Ramos (cell line): ENCODE data around the gene TFRC.
"Not testable (repeated sequence)": the region's sequence is repeated elsewhere in the genome, so short reads cannot be mapped to it uniquely, and the experiment has no call there.

Source experiments
- in situ Hi-C: fragments of 300-500 bp; cut with MboI; formaldehyde crosslinking; loops from one replicate; pipeline ENCODE4 v1.14.3; 2022; ENCODE audit warnings: low sequenced_read_pairs; ENCODE audit not compliant: unreplicated experiment

TFRC gene

DNA sequence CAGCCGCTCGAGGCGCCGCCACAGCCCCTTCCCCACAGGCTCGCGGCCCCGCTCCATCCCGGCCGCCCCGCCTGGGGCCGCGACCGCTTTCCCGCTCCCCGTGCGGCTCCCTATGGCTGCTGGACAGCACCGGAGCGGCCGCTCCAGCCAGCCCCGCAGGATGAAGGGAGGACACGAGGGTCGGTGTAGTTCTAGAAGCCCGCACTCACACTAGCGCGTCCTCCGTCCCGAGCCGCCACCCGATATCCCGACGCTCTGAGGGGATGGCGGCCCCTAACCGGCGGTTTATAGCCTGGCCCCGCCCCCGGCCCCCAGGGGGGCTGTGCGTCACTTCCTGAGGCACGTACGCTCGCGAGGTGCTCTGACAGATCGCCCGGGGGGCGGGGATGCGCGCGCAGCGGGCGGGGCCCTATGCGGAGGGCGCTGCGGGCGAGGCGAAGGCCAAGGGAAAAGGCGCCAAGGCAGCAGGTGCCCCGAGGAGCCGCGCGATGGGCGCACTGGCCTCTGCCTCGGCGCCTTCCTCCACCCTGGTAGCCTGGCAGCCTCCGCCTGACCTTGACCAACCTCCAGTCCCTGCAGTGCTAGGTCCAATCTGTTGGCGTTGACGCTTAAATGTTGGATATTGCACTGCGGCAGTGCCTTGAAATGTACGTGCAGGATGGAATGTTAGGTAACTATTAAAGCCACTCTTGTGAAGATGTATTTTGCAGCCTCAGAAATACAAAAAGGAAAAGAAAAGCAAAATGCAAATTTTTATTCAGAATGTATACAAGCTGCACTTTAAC lies at the start of gene TFRC:
Gene TFRC, minus strand, starts transcription at position 257 of the 785 bp plus-strand sequence. CDS start 4,991 bp downstream, outside the sequence.
- in situ Hi-C loops: no loop called here

DNA sequence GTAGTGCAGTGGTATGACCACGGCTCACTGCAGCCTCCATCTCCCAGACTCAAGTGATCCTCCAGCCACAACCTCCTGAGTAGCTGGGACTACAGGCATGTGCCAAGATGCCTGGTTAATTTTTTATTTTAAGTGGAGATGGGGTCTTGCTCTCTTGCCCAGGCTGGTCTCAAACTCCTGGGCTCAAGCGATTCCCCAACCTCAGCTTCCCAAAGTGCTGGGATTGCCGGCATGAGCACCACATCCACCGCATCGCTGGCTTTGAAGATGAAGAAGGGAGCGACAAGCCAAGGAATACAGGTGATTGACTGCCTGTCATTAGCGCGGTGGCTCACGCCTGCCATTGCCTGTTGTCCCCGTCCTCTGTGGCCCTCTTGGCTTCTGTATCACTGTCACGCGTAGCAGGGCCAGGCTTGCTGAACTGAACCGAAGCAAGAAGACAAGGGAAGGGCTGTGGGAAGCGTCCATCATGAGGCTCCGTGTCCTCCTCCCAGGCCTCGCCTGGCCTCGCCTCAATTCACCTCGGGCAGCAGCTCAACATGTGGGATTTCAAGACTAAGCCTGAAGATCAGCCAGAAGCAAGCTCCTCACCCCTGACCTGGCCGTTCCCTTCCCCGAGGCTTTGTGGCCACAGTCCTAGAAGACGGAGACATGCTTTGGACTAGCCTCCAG lies 46.4 kb upstream of the TFRC start:
- in situ Hi-C loops: no loop called here

DNA sequence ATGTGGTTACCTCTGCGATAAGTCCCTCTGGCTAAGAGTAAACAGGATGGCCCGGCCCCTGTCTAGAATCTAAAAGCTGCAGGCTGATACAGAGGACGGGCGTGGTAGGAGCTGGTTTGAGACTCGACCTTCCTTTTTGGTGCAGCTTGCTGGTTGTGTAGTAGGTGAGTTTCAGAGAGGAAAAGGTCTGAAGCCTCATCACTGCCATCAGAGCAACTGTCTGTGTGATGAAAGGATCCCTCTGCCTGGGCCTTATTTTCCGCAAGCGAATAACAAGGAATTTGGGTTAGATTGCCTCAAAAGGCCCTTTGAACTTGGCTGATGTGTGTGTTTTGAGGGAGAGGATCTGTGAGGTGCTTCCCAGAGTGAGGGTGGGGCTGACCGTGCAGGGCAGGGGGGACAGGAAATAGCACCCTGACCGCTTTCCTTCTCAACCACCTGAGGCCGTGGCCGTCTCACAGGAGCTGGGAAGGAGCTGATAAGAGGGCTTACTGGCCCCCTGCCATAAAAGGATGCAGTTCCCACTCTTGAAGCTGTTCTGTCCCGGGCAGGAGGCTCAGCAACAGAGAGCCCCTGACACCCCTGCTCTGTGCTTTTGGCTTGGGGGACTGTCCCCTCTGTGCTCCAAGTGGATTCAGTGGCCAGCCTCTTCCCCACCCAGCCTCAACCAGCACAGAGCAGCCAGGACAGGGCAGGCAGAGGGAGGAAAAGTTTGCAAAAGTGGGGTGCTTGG lies 45.6 kb upstream of the TFRC start:
- in situ Hi-C loops: no loop called here

DNA sequence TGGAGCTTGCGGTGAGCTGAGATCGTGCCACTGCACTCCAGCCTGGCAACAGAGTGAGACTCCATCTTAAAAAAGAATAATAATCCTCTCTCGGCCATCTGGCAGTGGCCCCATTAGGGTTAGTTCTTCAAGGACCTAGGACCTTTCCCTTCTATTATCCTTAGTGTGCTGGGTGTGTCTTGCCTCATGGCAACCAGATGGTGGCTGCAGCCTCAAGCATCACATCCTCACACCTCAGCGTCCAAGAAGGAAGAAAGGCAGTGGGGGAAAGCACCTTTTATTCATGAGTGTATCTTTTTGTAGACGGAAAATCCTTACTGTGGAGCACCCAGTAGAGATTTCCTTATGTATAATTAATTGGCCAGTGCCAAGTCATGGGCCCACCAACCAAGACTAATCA lies 42.7 kb upstream of the TFRC start:
- in situ Hi-C loops: no loop called here

DNA sequence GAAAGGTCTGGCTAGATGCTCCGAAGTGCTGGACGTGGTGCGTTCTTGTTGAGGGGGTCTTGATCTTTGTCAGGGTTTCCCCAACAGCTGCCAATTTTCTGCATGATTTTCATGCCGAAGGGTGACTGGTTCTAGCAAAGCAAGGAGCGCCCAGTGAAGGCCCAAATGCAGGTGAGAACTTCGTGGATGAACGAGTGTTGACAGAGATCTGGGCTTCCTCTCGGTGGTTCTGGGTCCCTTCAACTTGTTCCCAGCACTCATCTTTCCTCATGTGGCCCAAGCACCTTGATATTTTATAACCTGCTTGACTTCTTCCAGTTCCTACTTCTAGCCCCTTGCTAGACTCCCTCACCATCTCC lies 40.8 kb upstream of the TFRC start:
- in situ Hi-C loops: no loop called here

DNA sequence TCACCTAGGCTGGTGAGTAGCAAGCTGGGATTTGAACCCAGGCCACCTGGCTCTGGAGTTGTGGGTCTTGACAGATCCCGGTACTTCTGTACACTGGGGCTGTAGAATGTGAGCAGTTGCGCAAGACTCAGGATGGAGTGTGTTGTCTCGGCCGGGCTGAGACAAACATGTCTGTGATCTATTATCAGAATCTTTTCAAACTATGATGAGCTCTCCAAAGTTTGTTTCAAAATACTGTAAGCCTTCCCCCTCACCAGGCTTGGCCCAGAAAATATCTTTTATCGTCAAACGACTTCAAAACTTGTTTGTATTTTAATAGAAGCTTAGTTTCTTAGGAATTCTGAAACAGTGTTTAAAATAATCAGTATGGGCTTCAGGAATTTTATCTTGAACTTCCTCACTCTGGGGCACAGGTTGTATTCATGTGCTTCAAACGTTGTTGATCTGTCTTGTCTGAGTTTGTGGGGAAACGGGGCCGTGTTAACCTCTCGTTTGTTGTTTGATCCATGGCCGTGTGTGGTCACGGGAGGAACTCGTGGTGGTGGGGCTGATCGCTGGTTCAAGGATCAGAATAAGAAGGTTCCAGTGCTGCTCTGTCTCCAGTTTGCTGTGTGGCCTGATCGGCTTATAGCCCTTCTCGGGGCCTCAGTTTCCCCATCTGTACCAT lies 40.3 kb upstream of the TFRC start:
- in situ Hi-C loops: no loop called here

DNA sequence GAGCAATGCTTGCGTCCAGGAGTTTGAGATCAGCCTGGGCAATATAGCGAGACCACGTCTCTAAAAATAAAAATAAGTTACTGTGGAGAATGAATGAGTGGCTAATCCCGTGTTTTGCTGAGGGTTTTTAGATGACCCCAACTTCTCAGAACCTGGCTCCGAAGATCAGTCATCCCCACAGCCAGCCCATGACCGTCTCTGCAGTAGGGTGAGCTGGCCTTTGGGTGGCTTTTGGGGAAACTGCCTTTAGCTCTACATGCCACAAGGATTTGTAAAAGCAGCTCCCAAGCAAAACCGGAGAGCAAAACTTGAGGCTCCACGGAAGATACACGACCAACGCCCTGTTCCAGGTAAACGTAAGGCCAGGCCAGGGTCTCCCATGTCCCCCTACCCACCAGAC lies 39.2 kb upstream of the TFRC start:
- in situ Hi-C loops: no loop called here

DNA sequence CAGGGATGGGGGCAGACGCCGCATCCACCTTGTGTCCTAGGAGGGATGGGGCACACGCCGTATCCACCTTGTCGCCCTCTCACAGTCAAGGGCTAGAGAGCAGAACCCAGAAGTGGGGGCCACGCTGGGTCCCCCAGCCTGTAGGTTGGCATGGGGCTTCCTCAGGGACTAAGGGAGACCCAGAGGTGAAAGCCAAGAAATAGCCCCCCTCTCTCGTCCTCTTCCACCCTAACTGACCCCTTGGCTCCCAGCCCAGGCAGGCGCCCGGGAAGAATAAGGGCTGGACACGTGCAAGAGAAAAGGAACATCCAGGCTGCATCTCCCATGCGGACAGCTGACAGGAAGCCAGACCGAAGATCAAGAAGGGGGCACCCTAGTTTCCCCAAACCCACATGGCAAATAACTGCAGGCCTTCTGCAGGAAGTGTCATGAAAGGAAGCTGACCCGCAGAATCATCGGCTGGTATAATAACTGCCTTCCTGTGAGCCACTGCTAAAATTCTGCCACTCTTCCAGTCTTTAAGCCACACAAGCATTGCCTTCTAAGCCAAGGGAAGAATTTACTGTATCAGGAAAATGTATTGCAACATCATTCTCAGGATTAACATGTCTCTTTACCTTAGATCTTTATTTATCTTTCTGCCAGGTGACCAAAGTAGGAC lies 38.5 kb upstream of the TFRC start:
- in situ Hi-C loops: no loop called here

DNA sequence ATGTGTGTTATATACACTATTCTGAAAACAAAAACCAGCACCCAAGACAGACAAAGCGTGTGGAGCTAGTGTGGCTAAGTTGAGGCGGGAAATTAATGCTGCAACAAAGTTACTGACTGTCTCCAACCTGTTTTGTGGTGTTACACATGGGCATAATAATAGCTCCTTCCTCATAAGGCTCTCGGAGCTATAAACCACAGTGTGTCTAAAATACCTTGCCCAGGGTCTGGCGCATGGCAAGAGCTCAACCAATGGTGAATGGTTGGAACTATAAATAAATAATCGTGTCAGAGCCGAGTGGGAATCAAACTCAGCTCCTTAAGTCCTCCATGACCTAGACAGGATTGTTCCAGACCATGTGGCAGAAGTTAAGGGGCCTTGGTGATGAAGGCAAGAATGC lies 35.9 kb upstream of the TFRC start:
- in situ Hi-C loops: no loop called here

DNA sequence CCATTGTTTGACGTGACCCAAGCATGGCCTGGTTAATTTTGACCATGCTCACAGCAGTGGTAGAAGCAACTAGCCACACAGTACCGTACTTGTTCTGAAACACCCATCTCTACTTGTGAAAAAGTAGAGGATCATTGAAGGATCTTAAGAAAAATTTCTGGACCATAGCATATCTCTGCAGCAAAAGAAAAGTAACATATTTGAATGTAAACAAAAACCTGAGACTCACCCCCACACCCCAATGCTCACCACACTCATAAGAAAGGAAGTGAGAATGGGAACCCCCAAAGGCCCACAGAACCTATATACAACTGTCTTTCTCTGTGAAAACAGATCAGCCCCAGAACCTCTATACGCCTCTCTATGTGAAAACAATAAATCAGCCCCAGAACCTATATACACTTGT lies 33.8 kb upstream of the TFRC start:
- in situ Hi-C loops: no loop called here

DNA sequence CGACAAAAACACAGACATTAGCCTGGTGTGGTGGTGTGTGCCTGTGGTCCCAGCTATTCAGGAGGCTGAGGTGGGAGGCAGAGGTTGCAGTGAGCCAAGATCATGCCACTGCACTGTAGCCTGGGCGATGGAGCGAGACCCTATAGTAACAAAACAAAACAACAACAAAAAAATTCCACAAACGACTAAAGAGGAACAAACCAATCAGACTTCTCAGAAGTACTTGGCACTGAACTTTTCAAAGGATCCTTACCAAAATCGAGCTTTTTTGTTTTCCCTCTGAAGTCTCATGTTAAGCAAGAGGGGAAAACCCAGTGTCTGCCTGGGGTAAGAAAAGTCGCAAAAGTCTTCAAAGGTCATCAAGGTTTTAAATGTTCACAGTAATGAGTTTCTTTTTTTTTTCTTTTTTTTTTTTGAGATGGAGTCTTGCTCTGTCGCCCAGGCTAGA lies 30.1 kb upstream of the TFRC start:
- in situ Hi-C loops: no loop called here

DNA sequence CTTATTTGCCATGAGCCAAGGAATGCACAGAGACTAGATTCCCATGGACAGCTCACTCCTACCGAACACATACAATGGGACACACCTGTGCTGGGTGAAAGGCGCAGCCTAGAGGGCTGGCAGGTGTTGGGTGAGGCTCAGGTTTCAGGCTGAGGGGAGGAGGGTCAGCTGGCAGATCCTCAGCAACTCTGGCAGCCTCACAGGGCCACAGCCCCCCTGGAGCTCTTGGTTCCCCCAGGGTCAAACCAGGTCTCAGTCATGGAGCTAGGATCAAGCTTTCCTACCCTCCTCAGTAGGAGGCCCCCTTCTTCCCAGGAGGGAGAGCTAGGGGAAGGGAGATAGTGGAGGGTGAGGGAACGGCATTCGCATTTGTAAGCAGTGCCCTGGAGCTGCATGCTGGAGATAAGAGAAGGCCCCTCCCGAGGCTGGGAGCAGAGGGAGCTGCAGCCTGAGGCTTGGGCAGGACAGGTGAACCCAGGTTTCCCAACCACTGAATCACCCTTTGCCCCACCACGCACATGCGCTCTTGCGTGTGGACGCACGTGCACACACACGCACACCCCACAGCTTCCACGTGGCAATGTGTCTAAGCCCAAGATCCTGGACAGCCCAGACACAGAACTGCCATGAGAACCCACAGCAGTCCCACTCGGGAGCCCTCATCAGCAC lies 26.3 kb upstream of the TFRC start:
- in situ Hi-C loops: no loop called here

DNA sequence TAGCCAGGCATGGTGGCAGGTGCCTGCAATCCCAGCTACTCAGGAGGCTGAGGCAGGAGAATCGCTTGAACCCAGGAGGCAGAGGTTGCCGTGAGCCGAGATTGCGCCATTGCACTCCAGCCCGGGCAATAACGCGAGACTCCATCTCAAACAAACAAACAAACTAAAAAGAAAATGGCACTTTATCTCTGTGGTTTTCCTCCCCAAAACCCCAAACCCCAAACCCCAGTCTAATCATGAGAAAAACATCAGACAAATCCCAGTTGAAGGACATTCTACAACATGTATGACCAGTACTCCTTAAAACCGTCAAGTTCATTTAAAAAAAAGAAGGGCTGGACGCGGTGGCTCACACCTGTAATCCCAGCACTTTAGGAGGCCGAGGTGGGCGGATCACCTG lies 22.8 kb upstream of the TFRC start:
- in situ Hi-C loops: not testable (repeated sequence)

DNA sequence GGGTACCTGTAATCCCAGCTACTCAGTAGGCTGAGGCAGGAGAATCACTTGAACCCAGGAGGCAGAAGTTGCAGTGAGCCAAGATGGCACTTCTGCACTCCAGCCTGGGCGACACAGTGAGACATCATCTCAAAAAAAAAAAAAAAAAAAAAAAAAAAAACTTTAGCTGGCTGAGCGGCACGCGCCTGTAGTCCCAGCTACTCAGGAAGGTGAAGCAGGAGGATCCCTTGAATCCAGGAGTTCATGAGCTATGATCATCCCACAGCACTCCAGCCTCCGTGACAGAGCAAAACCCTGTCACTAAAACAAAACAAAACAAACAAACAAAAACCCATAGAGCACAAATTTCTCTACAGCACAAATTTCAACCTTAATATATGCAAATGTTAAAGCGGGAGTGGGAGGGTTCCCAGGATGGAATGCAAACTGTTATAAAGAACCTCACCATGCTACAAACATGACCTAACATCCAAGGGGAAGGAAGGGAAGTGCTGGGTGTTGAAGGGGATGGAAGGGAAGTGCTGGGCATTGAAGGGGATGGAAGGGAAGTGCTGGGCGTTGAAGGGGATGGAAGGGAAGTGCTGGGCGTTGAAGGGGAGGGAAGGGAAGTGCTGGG lies 16.6 kb upstream of the TFRC start:
- in situ Hi-C loops: not testable (repeated sequence)

DNA sequence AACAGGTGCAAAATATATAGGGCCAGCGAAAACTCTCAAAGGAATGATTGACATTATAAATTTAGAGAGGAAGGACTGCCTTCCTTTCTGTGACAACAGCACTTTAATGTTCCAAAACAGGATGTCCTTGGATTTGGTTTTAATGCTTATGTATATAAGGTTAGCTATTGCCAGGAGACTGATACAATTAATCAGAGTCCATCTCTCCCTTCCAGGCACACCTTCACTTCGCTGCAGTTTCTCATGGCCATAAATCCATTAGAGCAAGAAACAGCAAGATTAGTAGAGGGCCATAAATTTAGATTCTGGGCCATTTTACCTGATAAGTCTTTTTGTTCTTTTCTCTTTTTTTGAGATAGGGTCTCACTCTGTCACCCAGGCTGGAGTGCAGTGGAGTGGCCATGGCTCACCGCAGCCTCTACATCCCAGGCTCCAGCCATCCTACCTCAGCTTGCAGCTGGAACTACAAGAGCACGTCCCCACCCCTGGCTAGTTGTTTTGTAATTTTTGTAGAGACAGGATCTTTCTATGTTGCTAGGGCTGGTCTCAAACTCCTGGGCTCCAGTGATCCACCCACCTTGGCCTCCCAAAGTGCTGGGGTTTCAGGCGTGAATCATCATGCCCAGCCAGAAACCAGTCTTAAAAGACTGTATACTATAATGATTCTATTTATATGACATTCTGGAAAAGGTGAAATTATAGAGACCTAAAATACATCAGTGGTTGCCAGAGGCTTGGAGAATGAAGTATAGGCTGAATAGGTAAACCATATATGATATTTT lies 15.7 kb upstream of the TFRC start:
- in situ Hi-C loops: no loop called here

DNA sequence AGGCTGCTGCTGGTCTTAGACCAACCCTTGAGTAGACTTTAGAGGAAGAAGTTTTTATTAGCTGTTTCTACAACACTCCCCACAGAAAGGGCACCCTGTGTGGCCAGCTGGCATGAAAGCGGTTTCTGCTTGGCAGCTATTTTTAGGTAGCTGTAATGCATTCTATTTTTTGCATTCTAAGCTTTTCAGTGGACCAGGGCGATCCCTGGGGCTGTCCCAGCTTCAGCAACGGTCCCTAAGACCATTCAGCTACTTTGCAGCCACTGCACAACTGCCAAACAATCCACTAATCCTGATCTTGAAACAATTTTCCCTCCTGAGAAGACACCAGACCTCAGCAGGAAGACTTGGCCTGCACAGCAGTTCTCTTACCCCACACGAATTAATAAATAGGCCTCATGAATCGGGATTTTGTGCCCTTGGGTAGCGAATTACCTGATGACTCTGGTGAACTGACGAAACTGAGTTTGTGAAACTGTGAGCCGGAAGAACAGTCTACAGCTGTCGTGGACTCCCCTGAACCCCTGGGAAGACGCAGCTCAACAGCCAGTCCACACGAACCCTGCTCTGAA lies 14.6 kb upstream of the TFRC start:
- in situ Hi-C loops: no loop called here

DNA sequence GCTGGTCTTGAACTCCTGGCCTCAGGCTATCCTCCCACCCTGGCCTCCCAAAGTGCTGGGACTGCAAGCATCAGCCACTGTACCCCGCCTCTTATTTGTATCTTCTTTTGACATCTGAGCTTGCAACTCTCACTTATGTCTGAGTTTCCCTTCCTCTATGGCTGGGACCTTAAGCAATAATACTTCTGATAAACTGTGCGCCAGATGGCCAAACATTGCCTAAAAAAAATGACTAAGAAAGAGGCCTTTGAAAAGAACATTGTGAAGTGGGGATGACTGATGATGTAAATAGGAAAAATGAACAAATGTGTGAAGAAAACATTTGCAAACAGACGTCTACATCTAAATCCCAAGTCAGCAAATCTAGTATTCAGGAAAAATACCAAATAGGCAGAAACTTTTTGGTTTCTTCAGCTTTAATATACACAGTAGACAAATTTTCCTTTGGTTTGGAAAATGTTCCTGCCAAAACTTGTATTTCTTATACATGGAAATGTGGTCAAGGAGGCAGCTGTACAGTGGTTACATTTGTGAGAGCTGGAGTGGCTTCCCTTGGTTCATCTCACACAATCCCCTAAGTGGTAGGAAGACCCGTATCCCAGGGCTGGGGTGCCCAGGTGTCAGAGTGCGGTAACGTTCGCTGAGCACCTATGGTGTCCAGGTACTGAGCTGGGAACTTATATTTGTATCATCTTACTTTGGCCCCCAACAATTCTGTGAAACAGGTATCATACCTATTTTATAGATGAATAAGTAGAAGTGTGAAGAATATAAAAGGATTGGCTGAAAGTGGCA lies 11.6 kb upstream of the TFRC start:
- in situ Hi-C loops: no loop called here
